Right lobe of liver (tissue), 6 donors: ENCODE data around the gene OLFML2B. TPM values are rescaled to one million over a fixed set of nuclear protein-coding genes. Genes with fewer than 3 reads are reported as not detected.
A peak's percentile ranks its signal among the peaks of the same experiment; 100 is the strongest.

ENCODE experiments used
- ATAC-seq, 4 donors: fragments of 200-7000 bp; cut with Tn5 transposase; one replicate each; pipeline ENCODE4 v1.9.1; 2020; ENCODE audit warnings: mild to moderate bottlenecking in 4 of 4, moderate library complexity in 4 of 4
- DNase-seq, 3 donors: peaks; one replicate each; pipeline ENCODE4 v3.0.0-alpha.2; 2020
- H3K27ac ChIP-seq, 3 donors: fragments of 200-600 bp; one replicate each; pipeline ENCODE4 v1.8.0; 2022
- H3K27me3 ChIP-seq, 2 donors: fragments of 200-600 bp; one replicate each; pipeline ENCODE4 v1.8.0; 2022
- H3K36me3 ChIP-seq, 4 donors: fragments of 200-600 bp; sonication (generic) in 1 of 4; one replicate each; pipeline versions ENCODE4 v1.5.1 to v1.8.0; 2017 to 2022; ENCODE audit warnings: control low read depth in 1 of 4
- H3K4me1 ChIP-seq, 4 donors: fragments of 200-600 bp; sonication (generic) in 1 of 4; one replicate each; pipeline versions ENCODE4 v1.5.1 to v1.8.0; 2017 to 2022; ENCODE audit warnings: control low read depth in 1 of 4
- H3K4me3 ChIP-seq, 3 donors: fragments of 200-600 bp; one replicate each; pipeline ENCODE4 v1.8.0; 2022
- H3K9me3 ChIP-seq, 4 donors: fragments of 200-600 bp; sonication (generic) in 1 of 4; one replicate each; pipeline versions ENCODE4 v1.5.1 to v1.8.0; 2017 to 2022; ENCODE audit warnings: control low read depth in 1 of 4
- CTCF ChIP-seq, 4 donors: fragments of 200-600 bp in 3 of 4; fragments of 450-650 bp in 1 of 4; IDR thresholded peaks; one replicate each; pipeline versions ENCODE4 v1.5.1 to v1.8.0; 2016 to 2022; ENCODE audit warnings: antibody characterized with exemption in 4 of 4, mild to moderate bottlenecking in 2 of 4
- POLR2A ChIP-seq: fragments of 450-650 bp; IDR thresholded peaks from one replicate; pipeline ENCODE4 v1.6.1; 2017; ENCODE audit warnings: antibody characterized with exemption, mild to moderate bottlenecking
- WGBS: methylation state at CpG from one replicate; pipeline ENCODE4 v1.1.6; 2018; ENCODE audit warnings: low coverage, low lambda C conversion rate; ENCODE audit not compliant: insufficient coverage; ENCODE audit errors: missing lambda C conversion rate; 5-methylcytosine and 5-hydroxymethylcytosine counted together
- intact Hi-C, 2 donors: fragments of 100-400 bp; cut with DNase I; formaldehyde crosslinking; loops; one replicate each; pipeline versions ENCODE4 v1.11.2 to v1.14.1; 2022
- total RNA-seq, 6 experiments: library from RNA; depleted of rRNA in 2 of 6; stranded (reverse); fragments of >200 nt in 2 of 6; fragmentation: NEBNext Ultra II Directional in 3 of 6; extraction: Animal tissue kit (Norgen Biotek cat#: 25700) in 3 of 6; gene quantifications; one replicate each; pipeline versions ENCODE4 v1.1.0 to v1.2.4, GENCODE V29; 2016 to 2023
- donor health status: DM: no; HTN: yes; CAD: no.
- donor health status: DM: no; HTN: no; CAD: no.
- donor health status: DM: no; HTN: no; CAD: no.
- donor health status: DM: no; HTN: yes; CAD: no.
- donor health status: DM: no; HTN: yes; CAD: no.

The OLFML2B gene
- total RNA-seq, 6 experiments from 2014 or later: 0.37 to 2.1 (median 1.3) TPM

GRCh38 chr1:161989786-161990185 lies 33.9 kb downstream of the OLFML2B start:
- no peak overlapping the region for H3K27ac ChIP-seq
- ATAC-seq (peak in 3 of 4 donors; percentile 32 to 60 (median 52)), DNase-seq (no peak)
- TF ChIP-seq CTCF (IDR thresholded peaks at IDR 0.05) (no peak), POLR2A (no peak)
- no peaks in the 10 kb centered on the region for H3K27me3 ChIP-seq
- H3K36me3 ChIP-seq: no peaks in the 10 kb centered on the region
- 53% methylated on average over 5 of the region's 5 CpGs for WGBS
- no peak overlapping the region for H3K4me3 ChIP-seq
- intact Hi-C loops: no loop called here
- H3K9me3 ChIP-seq: no peaks in the 10 kb centered on the region
- no peaks in the 10 kb centered on the region for H3K4me1 ChIP-seq

- intact Hi-C loops: no loop called here
Observed at GRCh38 chr1:161989108-161989507, 34.6 kb downstream of the OLFML2B start.

GRCh38 chr1:161988413-161988812 lies 35.3 kb downstream of the OLFML2B start:
- intact Hi-C loops: no loop called here
- no peaks in the 10 kb centered on the region for H3K9me3 ChIP-seq
- TF ChIP-seq CTCF (IDR thresholded peaks at IDR 0.05): no peak
- no peak for TF ChIP-seq POLR2A
- 46% methylated on average over 5 of the region's 5 CpGs for WGBS
- no peaks in the 10 kb centered on the region for H3K36me3 ChIP-seq
- DNase-seq (no peak), ATAC-seq (no peak)
- no peaks in the 10 kb centered on the region for H3K27me3 ChIP-seq
- H3K4me3 ChIP-seq: no peak overlapping the region
- H3K27ac ChIP-seq: no peak overlapping the region
- no peaks in the 10 kb centered on the region for H3K4me1 ChIP-seq

More at GRCh38 chr1:161989108-161989507, 34.6 kb downstream of the OLFML2B start:
- Histone ChIP-seq H3K4me1 (no peaks in the 10 kb centered on the region), H3K36me3 (no peaks in the 10 kb centered on the region), H3K27ac (no peak overlapping the region), H3K4me3 (no peak overlapping the region), H3K9me3 (no peaks in the 10 kb centered on the region), H3K27me3 (no peaks in the 10 kb centered on the region)
- DNase-seq: no peak
- no peak for ATAC-seq
- TF ChIP-seq POLR2A: no peak
- no peak for TF ChIP-seq CTCF (IDR thresholded peaks at IDR 0.05)

GRCh38 chr1:161987872-161988271 lies 35.8 kb downstream of the OLFML2B start:
- Histone ChIP-seq H3K9me3 (no peaks in the 10 kb centered on the region), H3K27ac (no peak overlapping the region), H3K36me3 (no peaks in the 10 kb centered on the region), H3K4me1 (no peaks in the 10 kb centered on the region), H3K4me3 (no peak overlapping the region), H3K27me3 (no peaks in the 10 kb centered on the region)
- no peak for ATAC-seq
- TF ChIP-seq CTCF (IDR thresholded peaks at IDR 0.05) (no peak), POLR2A (no peak)
- intact Hi-C loops: no loop called here
- 37% methylated on average over 2 of the region's 5 CpGs for WGBS
- no peak for DNase-seq

- WGBS: 67% methylated on average over 1 of the region's 1 CpG
- no peak for DNase-seq
- no peak for ATAC-seq
- Histone ChIP-seq H3K36me3 (no peaks in the 10 kb centered on the region), H3K4me3 (no peak overlapping the region), H3K27ac (no peak overlapping the region), H3K9me3 (no peaks in the 10 kb centered on the region), H3K4me1 (no peaks in the 10 kb centered on the region), H3K27me3 (no peaks in the 10 kb centered on the region)
- TF ChIP-seq CTCF (IDR thresholded peaks at IDR 0.05) (no peak), POLR2A (no peak)
- intact Hi-C loops: no loop called here
Observed at GRCh38 chr1:161987303-161987702, 36.4 kb downstream of the OLFML2B start.
